HepG2 (cell line): ENCODE data around the gene TOP2B. TPM values are rescaled to one million over a fixed set of nuclear protein-coding genes. Genes with fewer than 3 reads are reported as not detected.

ENCODE experiments used
- BRD4 ChIP-seq: sonication (generic); formaldehyde crosslinking; IDR thresholded peaks from 2 replicates; pipeline ENCODE4 v1.4.0; 2020; ENCODE audit warnings: missing genetic modification reagents
- DNMT1 ChIP-seq: sonication (generic); formaldehyde crosslinking; IDR thresholded peaks from 2 replicates; pipeline ENCODE4 v1.5.1; 2020; ENCODE audit warnings: mild to moderate bottlenecking, missing genetic modification reagents
- FLYWCH1 ChIP-seq: sonication (generic); formaldehyde crosslinking; IDR thresholded peaks from 2 replicates; pipeline ENCODE4 v1.8.1; 2023; ENCODE audit warnings: mild to moderate bottlenecking, missing genetic modification reagents
- HNF4A ChIP-seq: sonication (generic); formaldehyde crosslinking; IDR thresholded peaks from 2 replicates; pipeline ENCODE4 v1.4.0; 2020; ENCODE audit warnings: missing genetic modification reagents
- NFYB ChIP-seq: sonication (generic); formaldehyde crosslinking; IDR thresholded peaks from 2 replicates; pipeline ENCODE4 v1.4.0; 2020; ENCODE audit warnings: missing genetic modification reagents
- SRF ChIP-seq: IDR thresholded peaks from 2 replicates; pipeline ENCODE4 v1.6.1; 2011; ENCODE audit warnings: mild to moderate bottlenecking, low read depth, low read length, moderate library complexity
- ZFP1 ChIP-seq: IDR thresholded peaks from 2 replicates; pipeline ENCODE4 v1.6.1; 2016
- ZFP36L2 ChIP-seq: sonication (generic); formaldehyde crosslinking; IDR thresholded peaks from 2 replicates; pipeline ENCODE4 v1.4.0; 2020; ENCODE audit warnings: missing genetic modification reagents
- ZNF451 ChIP-seq: sonication (generic); formaldehyde crosslinking; IDR thresholded peaks from 2 replicates; pipeline ENCODE4 v1.5.0; 2020; ENCODE audit warnings: mild to moderate bottlenecking, missing genetic modification reagents
- ZNF75D ChIP-seq: sonication (generic); formaldehyde crosslinking; IDR thresholded peaks from 2 replicates; pipeline ENCODE4 v1.8.1; 2023; ENCODE audit warnings: missing genetic modification reagents, mild to moderate bottlenecking, borderline replicate concordance
- polyA plus RNA-seq, 8 experiments: library from polyadenylated mRNA; depleted of rRNA in 3 of 8; stranded (reverse) in 7 of 8; unstranded in 1 of 8; fragments of >200 nt; fragmentation: Illumina TruSeq in 4 of 8; extraction: Trizol in 4 of 8; gene quantifications; 2 replicates each; pipeline versions ENCODE4 v1.2.1 to v1.2.3, GENCODE V29; 2011 to 2016; ENCODE audit warnings: low read depth in 4 of 8, missing spikeins in 1 of 8, mixed read lengths in 1 of 8; ENCODE audit not compliant: insufficient read depth in 1 of 8
- total RNA-seq, 5 experiments: library from RNA; depleted of rRNA; stranded (reverse); fragments of >200 nt; fragmentation: Illumina TruSeq; extraction: Trizol; gene quantifications; 2 replicates each; pipeline ENCODE4 v1.2.3, GENCODE V29; 2016; ENCODE audit warnings: low read depth in 1 of 5
- TF ChIP-seq, protein P1 (sequence below): sonication (generic); formaldehyde crosslinking; IDR thresholded peaks from 2 replicates; pipeline ENCODE4 v1.4.0; 2020; ENCODE audit warnings: missing genetic modification reagents, low read depth, mild to moderate bottlenecking, borderline replicate concordance
- TF ChIP-seq, protein P2 (sequence below): sonication (generic); formaldehyde crosslinking; IDR thresholded peaks from 2 replicates; pipeline ENCODE4 v1.5.0; 2020; ENCODE audit warnings: mild to moderate bottlenecking, missing genetic modification reagents, moderate library complexity
- TF ChIP-seq, protein P3 (sequence below): sonication (generic); formaldehyde crosslinking; IDR thresholded peaks from 2 replicates; pipeline ENCODE4 v1.5.1; 2020; ENCODE audit warnings: missing genetic modification reagents, mild to moderate bottlenecking, borderline replicate concordance
- TF ChIP-seq, protein P4 (sequence below): sonication (generic); formaldehyde crosslinking; IDR thresholded peaks from 2 replicates; pipeline ENCODE4 v1.5.0; 2020; ENCODE audit warnings: missing genetic modification reagents, mild to moderate bottlenecking, borderline replicate concordance
- TF ChIP-seq, protein P5 (sequence below): IDR thresholded peaks from 2 replicates; pipeline ENCODE4 v1.6.1; 2016
- TF ChIP-seq, protein P6 (sequence below): sonication (generic); formaldehyde crosslinking; IDR thresholded peaks from 2 replicates; pipeline ENCODE4 v1.9.0; 2021; ENCODE audit warnings: mild to moderate bottlenecking, missing genetic modification reagents

The TOP2B gene
- total and polyA plus RNA-seq, 2 of the 13 experiments (the other 11 are each of a cell fraction or from before 2014, with no cell fraction given), result 27.6 to 88.1 TPM

DNA sequence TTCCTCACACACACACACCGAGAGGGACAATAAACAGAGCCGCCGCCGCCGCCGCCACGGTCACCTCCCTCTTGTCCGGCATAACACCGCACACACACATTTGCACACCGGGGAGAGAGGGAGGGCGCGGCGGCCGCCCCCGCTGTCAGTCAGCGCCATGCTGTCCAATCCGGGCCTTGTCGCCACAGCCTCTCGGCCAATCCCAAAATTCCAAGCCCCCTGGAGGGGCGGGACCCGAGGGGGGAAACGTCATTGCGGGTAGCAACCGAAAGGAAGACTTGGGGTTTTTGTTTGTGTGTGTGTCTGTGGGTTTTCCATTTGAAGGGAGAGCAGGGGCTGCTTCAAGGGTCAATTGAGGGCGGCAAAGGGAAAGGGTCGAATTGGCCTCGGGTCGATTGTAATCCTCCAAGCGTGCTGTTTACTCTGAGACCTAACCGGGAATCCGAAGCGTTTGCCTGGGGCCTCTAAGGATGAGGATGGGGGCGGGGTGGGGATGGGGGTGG lies at the start of gene TOP2B (continued):
- TF ChIP-seq, protein P1, sequence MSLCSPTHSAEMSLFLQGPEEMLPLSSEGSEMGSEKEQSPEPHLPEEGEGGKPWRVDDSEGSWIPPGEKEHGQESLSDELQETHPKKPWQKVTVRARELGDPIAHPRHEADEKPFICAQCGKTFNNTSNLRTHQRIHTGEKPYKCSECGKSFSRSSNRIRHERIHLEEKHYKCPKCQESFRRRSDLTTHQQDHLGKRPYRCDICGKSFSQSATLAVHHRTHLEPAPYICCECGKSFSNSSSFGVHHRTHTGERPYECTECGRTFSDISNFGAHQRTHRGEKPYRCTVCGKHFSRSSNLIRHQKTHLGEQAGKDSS (CRISPR knock-in tag), result no peak
- TF ChIP-seq ZFP1 (CRISPR knock-in tag), result no peak
- TF ChIP-seq, protein P2, sequence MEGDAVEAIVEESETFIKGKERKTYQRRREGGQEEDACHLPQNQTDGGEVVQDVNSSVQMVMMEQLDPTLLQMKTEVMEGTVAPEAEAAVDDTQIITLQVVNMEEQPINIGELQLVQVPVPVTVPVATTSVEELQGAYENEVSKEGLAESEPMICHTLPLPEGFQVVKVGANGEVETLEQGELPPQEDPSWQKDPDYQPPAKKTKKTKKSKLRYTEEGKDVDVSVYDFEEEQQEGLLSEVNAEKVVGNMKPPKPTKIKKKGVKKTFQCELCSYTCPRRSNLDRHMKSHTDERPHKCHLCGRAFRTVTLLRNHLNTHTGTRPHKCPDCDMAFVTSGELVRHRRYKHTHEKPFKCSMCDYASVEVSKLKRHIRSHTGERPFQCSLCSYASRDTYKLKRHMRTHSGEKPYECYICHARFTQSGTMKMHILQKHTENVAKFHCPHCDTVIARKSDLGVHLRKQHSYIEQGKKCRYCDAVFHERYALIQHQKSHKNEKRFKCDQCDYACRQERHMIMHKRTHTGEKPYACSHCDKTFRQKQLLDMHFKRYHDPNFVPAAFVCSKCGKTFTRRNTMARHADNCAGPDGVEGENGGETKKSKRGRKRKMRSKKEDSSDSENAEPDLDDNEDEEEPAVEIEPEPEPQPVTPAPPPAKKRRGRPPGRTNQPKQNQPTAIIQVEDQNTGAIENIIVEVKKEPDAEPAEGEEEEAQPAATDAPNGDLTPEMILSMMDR (CRISPR knock-in tag), result no peak
- TF ChIP-seq FLYWCH1 (CRISPR knock-in tag), result no peak
- no peak for TF ChIP-seq DNMT1 (CRISPR knock-in tag)
- TF ChIP-seq BRD4 (CRISPR knock-in tag), result no peak
- TF ChIP-seq ZNF75D (CRISPR knock-in tag), result no peak
- TF ChIP-seq NFYB (CRISPR knock-in tag), result peak; percentile 96
- TF ChIP-seq ZNF451, result no peak
- TF ChIP-seq, protein P3, sequence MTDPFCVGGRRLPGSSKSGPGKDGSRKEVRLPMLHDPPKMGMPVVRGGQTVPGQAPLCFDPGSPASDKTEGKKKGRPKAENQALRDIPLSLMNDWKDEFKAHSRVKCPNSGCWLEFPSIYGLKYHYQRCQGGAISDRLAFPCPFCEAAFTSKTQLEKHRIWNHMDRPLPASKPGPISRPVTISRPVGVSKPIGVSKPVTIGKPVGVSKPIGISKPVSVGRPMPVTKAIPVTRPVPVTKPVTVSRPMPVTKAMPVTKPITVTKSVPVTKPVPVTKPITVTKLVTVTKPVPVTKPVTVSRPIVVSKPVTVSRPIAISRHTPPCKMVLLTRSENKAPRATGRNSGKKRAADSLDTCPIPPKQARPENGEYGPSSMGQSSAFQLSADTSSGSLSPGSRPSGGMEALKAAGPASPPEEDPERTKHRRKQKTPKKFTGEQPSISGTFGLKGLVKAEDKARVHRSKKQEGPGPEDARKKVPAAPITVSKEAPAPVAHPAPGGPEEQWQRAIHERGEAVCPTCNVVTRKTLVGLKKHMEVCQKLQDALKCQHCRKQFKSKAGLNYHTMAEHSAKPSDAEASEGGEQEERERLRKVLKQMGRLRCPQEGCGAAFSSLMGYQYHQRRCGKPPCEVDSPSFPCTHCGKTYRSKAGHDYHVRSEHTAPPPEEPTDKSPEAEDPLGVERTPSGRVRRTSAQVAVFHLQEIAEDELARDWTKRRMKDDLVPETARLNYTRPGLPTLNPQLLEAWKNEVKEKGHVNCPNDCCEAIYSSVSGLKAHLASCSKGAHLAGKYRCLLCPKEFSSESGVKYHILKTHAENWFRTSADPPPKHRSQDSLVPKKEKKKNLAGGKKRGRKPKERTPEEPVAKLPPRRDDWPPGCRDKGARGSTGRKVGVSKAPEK (CRISPR knock-in tag), result no peak
- TF ChIP-seq, protein P4, sequence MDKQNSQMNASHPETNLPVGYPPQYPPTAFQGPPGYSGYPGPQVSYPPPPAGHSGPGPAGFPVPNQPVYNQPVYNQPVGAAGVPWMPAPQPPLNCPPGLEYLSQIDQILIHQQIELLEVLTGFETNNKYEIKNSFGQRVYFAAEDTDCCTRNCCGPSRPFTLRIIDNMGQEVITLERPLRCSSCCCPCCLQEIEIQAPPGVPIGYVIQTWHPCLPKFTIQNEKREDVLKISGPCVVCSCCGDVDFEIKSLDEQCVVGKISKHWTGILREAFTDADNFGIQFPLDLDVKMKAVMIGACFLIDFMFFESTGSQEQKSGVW (CRISPR knock-in tag), result no peak
- no peak for TF ChIP-seq HNF4A (CRISPR knock-in tag)
- TF ChIP-seq, protein P5, sequence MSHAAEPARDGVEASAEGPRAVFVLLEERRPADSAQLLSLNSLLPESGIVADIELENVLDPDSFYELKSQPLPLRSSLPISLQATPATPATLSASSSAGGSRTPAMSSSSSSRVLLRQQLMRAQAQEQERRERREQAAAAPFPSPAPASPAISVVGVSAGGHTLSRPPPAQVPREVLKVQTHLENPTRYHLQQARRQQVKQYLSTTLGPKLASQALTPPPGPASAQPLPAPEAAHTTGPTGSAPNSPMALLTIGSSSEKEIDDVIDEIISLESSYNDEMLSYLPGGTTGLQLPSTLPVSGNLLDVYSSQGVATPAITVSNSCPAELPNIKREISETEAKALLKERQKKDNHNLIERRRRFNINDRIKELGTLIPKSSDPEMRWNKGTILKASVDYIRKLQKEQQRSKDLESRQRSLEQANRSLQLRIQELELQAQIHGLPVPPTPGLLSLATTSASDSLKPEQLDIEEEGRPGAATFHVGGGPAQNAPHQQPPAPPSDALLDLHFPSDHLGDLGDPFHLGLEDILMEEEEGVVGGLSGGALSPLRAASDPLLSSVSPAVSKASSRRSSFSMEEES, result 0 out of 2 replicates have a peak, but pooled peaks have one; percentile 41
- TF ChIP-seq, protein P6, sequence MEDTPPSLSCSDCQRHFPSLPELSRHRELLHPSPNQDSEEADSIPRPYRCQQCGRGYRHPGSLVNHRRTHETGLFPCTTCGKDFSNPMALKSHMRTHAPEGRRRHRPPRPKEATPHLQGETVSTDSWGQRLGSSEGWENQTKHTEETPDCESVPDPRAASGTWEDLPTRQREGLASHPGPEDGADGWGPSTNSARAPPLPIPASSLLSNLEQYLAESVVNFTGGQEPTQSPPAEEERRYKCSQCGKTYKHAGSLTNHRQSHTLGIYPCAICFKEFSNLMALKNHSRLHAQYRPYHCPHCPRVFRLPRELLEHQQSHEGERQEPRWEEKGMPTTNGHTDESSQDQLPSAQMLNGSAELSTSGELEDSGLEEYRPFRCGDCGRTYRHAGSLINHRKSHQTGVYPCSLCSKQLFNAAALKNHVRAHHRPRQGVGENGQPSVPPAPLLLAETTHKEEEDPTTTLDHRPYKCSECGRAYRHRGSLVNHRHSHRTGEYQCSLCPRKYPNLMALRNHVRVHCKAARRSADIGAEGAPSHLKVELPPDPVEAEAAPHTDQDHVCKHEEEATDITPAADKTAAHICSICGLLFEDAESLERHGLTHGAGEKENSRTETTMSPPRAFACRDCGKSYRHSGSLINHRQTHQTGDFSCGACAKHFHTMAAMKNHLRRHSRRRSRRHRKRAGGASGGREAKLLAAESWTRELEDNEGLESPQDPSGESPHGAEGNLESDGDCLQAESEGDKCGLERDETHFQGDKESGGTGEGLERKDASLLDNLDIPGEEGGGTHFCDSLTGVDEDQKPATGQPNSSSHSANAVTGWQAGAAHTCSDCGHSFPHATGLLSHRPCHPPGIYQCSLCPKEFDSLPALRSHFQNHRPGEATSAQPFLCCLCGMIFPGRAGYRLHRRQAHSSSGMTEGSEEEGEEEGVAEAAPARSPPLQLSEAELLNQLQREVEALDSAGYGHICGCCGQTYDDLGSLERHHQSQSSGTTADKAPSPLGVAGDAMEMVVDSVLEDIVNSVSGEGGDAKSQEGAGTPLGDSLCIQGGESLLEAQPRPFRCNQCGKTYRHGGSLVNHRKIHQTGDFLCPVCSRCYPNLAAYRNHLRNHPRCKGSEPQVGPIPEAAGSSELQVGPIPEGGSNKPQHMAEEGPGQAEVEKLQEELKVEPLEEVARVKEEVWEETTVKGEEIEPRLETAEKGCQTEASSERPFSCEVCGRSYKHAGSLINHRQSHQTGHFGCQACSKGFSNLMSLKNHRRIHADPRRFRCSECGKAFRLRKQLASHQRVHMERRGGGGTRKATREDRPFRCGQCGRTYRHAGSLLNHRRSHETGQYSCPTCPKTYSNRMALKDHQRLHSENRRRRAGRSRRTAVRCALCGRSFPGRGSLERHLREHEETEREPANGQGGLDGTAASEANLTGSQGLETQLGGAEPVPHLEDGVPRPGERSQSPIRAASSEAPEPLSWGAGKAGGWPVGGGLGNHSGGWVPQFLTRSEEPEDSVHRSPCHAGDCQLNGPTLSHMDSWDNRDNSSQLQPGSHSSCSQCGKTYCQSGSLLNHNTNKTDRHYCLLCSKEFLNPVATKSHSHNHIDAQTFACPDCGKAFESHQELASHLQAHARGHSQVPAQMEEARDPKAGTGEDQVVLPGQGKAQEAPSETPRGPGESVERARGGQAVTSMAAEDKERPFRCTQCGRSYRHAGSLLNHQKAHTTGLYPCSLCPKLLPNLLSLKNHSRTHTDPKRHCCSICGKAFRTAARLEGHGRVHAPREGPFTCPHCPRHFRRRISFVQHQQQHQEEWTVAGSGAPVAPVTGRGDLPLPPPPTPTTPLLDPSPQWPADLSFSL (CRISPR knock-in tag), result peak; percentile 80
- no peak for TF ChIP-seq ZFP36L2 (CRISPR knock-in tag)
- TF ChIP-seq SRF, result no peak
